A549 (cell line): ENCODE measurements around the gene NKAIN2. TPM values are rescaled to one million over a fixed set of nuclear protein-coding genes. Genes with fewer than 3 reads are reported as not detected.

ENCODE experiments used
- ATAC-seq, 2 experiments: fragments of 200-7000 bp in 1 of 2; fragments of >200 bp in 1 of 2; cut with Nextera tagmentation in 1 of 2; cut with Tn5 transposase in 1 of 2; 3 replicates each; pipeline versions ENCODE4 v1.8.0 to v1.9.1; 2018 to 2020; ENCODE audit warnings: mild to moderate bottlenecking in 1 of 2, moderate library complexity in 1 of 2
- CTCF ChIA-PET: fragments of 300-600 bp; sonication (Branson Sonifier 250); formaldehyde crosslinking; extraction: SDS; loops from one replicate; lab custom pipeline; 2021; ENCODE audit warnings: antibody characterized with exemption, inconsistent platforms; lab: Yijun Ruan, JAX
- POLR2A ChIA-PET: fragments of 350-600 bp; formaldehyde crosslinking; extraction: SDS; loops from one replicate; lab custom pipeline; 2021; ENCODE audit warnings: antibody characterized with exemption, inconsistent platforms; lab: Yijun Ruan, JAX
- DNase-seq, 2 experiments: peaks; one replicate each; pipeline versions ENCODE4 v3.0.0 to v3.0.0-alpha.2; 2011 to 2016; ENCODE audit warnings: low read depth in 1 of 2, low spot score in 1 of 2
- FAIRE-seq: peaks from 2 replicates; lab custom pipeline; 2011; peaks lifted over from hg19 to GRCh38; lab: Jason Lieb, UNC
- H3K27ac ChIP-seq, 2 experiments: fragments of >200 bp; sonication (Bioruptor Twin); formaldehyde crosslinking; 3 replicates each; pipeline ENCODE4 v1.5.1; 2016 to 2017
- H3K4me1 ChIP-seq: fragments of >200 bp; sonication (Bioruptor Twin); formaldehyde crosslinking; 3 replicates; pipeline ENCODE4 v1.6.1; 2016
- H3K4me2 ChIP-seq: fragments of >200 bp; sonication (Bioruptor Twin); formaldehyde crosslinking; 3 replicates; pipeline ENCODE4 v1.6.1; 2016
- H3K4me3 ChIP-seq: fragments of >200 bp; sonication (Bioruptor Twin); formaldehyde crosslinking; 3 replicates; pipeline ENCODE4 v1.5.1; 2016
- H3K9me3 ChIP-seq: fragments of >200 bp; sonication (Bioruptor Twin); formaldehyde crosslinking; 3 replicates; pipeline ENCODE4 v1.6.1; 2016
- CHD2 ChIP-seq: fragments of 150-350 bp; IDR thresholded peaks from 2 replicates; pipeline ENCODE4 v1.6.1; 2014; ENCODE audit warnings: low read length; ENCODE audit not compliant: partially characterized antibody
- EHF ChIP-seq: fragments of 250-450 bp; sonication (Bioruptor Pico); IDR thresholded peaks from 2 replicates; pipeline ENCODE4 v1.5.0; 2020; ENCODE audit warnings: mild to moderate bottlenecking
- EHMT2 ChIP-seq: fragments of 200-600 bp; sonication (generic); IDR thresholded peaks from 2 replicates; pipeline ENCODE4 v1.6.1; 2016; ENCODE audit warnings: antibody characterized with exemption, low read depth, mild to moderate bottlenecking, moderate library complexity
- FOSB ChIP-seq: fragments of 250-450 bp; sonication (Bioruptor Pico); IDR thresholded peaks from 2 replicates; pipeline ENCODE4 v1.5.0; 2020; ENCODE audit warnings: mild to moderate bottlenecking, moderate library complexity
- FOSL2 ChIP-seq, 2 experiments: fragments of 450-650 bp in 1 of 2; fragments of >200 bp in 1 of 2; sonication (Bioruptor Twin) in 1 of 2; formaldehyde crosslinking; IDR thresholded peaks; 2 replicates each; pipeline versions ENCODE4 v1.5.0 to v1.6.1; 2016 to 2020; ENCODE audit warnings: mild to moderate bottlenecking in 1 of 2, moderate library complexity in 1 of 2
- FOXS1 ChIP-seq: fragments of 250-450 bp; sonication (Bioruptor Pico); IDR thresholded peaks from 2 replicates; pipeline ENCODE4 v1.5.0; 2020; ENCODE audit warnings: mild to moderate bottlenecking, moderate library complexity
- GATA3 ChIP-seq: IDR thresholded peaks from 2 replicates; pipeline ENCODE4 v1.6.1; 2012; ENCODE audit warnings: borderline replicate concordance
- HEYL ChIP-seq: fragments of 250-450 bp; sonication (Bioruptor Pico); IDR thresholded peaks from 2 replicates; pipeline ENCODE4 v1.8.0; 2021; ENCODE audit warnings: mild to moderate bottlenecking, moderate library complexity
- HOXA7 ChIP-seq: fragments of 250-450 bp; sonication (Bioruptor Pico); IDR thresholded peaks from 2 replicates; pipeline ENCODE4 v1.5.0; 2020; ENCODE audit warnings: mild to moderate bottlenecking, moderate library complexity
- HOXB13 ChIP-seq: fragments of 250-450 bp; sonication (Bioruptor Pico); IDR thresholded peaks from 2 replicates; pipeline ENCODE4 v1.5.0; 2020; ENCODE audit warnings: low read depth, mild to moderate bottlenecking, moderate library complexity
- HOXB5 ChIP-seq: fragments of 250-450 bp; sonication (Bioruptor Pico); IDR thresholded peaks from 2 replicates; pipeline ENCODE4 v1.5.0; 2020; ENCODE audit warnings: mild to moderate bottlenecking, moderate library complexity
- MAFK ChIP-seq: fragments of 450-650 bp; IDR thresholded peaks from 2 replicates; pipeline ENCODE4 v1.6.1; 2014; ENCODE audit not compliant: partially characterized antibody
- PHF8 ChIP-seq: fragments of 200-600 bp; sonication (generic); IDR thresholded peaks from 2 replicates; pipeline ENCODE4 v1.6.1; 2016; ENCODE audit warnings: low read depth, mild to moderate bottlenecking, antibody characterized with exemption, moderate library complexity, borderline replicate concordance
- POLR2A ChIP-seq: IDR thresholded peaks from 2 replicates; pipeline ENCODE4 v1.6.1; 2012; ENCODE audit warnings: mild to moderate bottlenecking, low read length
- POLR2AphosphoS2 ChIP-seq: conservative IDR thresholded peaks from 2 replicates; pipeline ENCODE4 v1.6.1; 2012; ENCODE audit warnings: low read length, improper control_type of control experiment, inconsistent platforms
- RARB ChIP-seq: fragments of 250-450 bp; sonication (Bioruptor Pico); IDR thresholded peaks from 2 replicates; pipeline ENCODE4 v1.8.0; 2021; ENCODE audit warnings: mild to moderate bottlenecking, moderate library complexity
- RNF2 ChIP-seq: fragments of 200-600 bp; sonication (generic); IDR thresholded peaks from 2 replicates; pipeline ENCODE4 v1.6.1; 2016; ENCODE audit warnings: low read depth, mild to moderate bottlenecking, antibody characterized with exemption, moderate library complexity, borderline replicate concordance
- SMC3 ChIP-seq: fragments of >200 bp; sonication (Bioruptor Twin); formaldehyde crosslinking; IDR thresholded peaks from 3 replicates; pipeline ENCODE4 v1.6.1; 2018; ENCODE audit warnings: inconsistent platforms
- TP53 ChIP-seq: fragments of 250-450 bp; sonication (Bioruptor Pico); IDR thresholded peaks from 2 replicates; pipeline ENCODE4 v1.5.0; 2021; ENCODE audit warnings: mild to moderate bottlenecking, moderate library complexity
- ZSCAN20 ChIP-seq: fragments of 250-450 bp; sonication (Bioruptor Pico); IDR thresholded peaks from 2 replicates; pipeline ENCODE4 v1.8.0; 2022; ENCODE audit warnings: mild to moderate bottlenecking, moderate library complexity
- WGBS: methylation state at CpG from one replicate; pipeline ENCODE4 v1.1.6; 2017; ENCODE audit errors: missing lambda C conversion rate; 5-methylcytosine and 5-hydroxymethylcytosine counted together
- polyA plus RNA-seq, 4 experiments: library from polyadenylated mRNA; depleted of rRNA in 3 of 4; stranded (reverse); fragments of >200 nt; fragmentation: RNase III in 1 of 4; extraction: RNeasy Plus Mini Kit Qiagen cat#74134 plus additional on column Dnase treatment in 1 of 4; gene quantifications; 2 replicates in 3 of 4; 3 replicates in 1 of 4; pipeline ENCODE4 v1.2.3, GENCODE V29; 2011 to 2017
- TF ChIP-seq, protein P1 (sequence below): IDR thresholded peaks from 2 replicates; pipeline ENCODE4 v1.6.1; 2012; ENCODE audit warnings: low read depth, borderline replicate concordance
- TF ChIP-seq, protein P2 (sequence below): IDR thresholded peaks from 2 replicates; pipeline ENCODE4 v1.6.1; 2012
- TF ChIP-seq, protein P3 (sequence below): fragments of >200 bp; sonication (Bioruptor Twin); formaldehyde crosslinking; IDR thresholded peaks from 2 replicates; pipeline ENCODE4 v1.6.1; 2016
- TF ChIP-seq, protein P4 (sequence below): fragments of 250-450 bp; sonication (Bioruptor Pico); IDR thresholded peaks from 2 replicates; pipeline ENCODE4 v1.5.0; 2021; ENCODE audit warnings: mild to moderate bottlenecking, moderate library complexity, borderline replicate concordance
- TF ChIP-seq, protein P5 (sequence below): fragments of 250-450 bp; sonication (Bioruptor Pico); IDR thresholded peaks from 2 replicates; pipeline ENCODE4 v1.5.0; 2020; ENCODE audit warnings: low read depth, mild to moderate bottlenecking, moderate library complexity
- TF ChIP-seq, protein P6 (sequence below): fragments of >200 bp; sonication (Bioruptor Twin); formaldehyde crosslinking; IDR thresholded peaks from 3 replicates; pipeline ENCODE4 v1.5.1; 2016
- TF ChIP-seq, protein P7 (sequence below): fragments of >200 bp; sonication (Bioruptor Twin); formaldehyde crosslinking; IDR thresholded peaks from 3 replicates; pipeline ENCODE4 v1.6.1; 2016

NKAIN2 gene
- polyA plus RNA-seq, 2 of the 4 experiments (the other 2 are of a cell fraction): not detected

DNA sequence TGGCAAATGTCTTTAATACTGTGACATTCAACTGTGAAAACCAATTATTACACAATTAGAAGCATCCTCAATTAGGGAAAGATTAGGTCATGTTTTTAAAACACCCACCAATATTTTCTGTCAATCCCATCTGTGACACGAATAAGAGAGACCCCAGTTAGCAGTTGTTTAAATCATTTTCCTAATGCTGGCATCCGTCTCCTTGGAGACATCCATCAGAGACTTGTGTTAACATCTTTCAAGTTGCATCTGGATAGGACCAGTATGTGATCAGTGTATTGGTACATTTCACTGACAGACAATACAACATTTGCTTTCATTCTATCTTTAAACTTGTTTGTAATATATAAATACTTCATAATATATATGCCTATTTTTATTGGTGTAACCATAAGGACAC is 737.9 kb downstream of the NKAIN2 start (continued):
- TF ChIP-seq, protein P1, sequence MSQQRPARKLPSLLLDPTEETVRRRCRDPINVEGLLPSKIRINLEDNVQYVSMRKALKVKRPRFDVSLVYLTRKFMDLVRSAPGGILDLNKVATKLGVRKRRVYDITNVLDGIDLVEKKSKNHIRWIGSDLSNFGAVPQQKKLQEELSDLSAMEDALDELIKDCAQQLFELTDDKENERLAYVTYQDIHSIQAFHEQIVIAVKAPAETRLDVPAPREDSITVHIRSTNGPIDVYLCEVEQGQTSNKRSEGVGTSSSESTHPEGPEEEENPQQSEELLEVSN: no peak
- TF ChIP-seq HOXB5 (no peak), ZSCAN20 (no peak)

DNA sequence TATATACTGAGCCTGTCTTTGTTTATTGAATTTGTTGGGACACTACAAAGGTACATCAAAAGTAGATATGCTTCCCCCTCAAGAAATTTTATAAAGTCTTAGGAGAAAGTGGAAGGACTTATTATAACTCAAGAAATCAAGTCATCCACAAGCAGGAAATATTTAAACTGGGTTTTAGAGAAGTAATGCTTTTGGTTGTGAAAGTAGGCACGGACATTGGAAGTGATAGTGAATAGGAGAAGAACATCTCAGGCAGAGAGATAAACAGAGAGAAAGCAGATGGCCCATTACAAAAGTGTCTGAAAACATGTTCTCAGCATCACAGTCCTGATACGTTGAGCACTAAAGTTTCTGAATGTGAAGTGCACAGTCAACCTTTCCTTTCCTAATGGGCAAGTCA is 742.9 kb downstream of the NKAIN2 start:
- CTCF ChIA-PET: no interaction called here
- 2% methylated on average over 2 of the region's 2 CpGs for WGBS
- DNase-seq: no peak

DNA sequence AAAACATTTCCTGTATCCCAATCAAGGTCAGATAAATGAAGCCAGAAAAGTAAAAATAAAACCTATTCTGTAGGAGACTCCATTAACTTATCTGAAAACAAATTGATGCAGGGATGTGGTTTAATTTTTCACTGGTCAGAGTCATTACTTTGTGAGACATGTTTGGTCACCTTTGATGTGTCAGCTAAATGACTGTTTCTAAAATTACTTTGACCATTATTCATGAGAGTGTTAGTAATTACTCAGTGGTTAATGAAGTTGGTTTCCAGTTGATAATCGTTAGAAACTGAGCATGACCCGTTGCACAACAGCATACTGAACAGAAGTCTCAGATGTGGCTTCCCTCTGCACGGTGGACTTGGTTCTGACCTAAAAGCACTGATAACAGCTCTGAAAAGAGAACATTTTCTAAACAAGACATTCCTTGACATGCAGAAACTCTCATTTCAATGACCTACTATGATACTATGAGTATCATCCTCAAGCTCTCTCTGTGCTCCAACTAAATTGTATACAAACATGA is 748.1 kb downstream of the NKAIN2 start:
- no peak overlapping the region for H3K4me3 ChIP-seq
- no peak overlapping the region for H3K4me2 ChIP-seq
- ATAC-seq (no peak), FAIRE-seq (no peak), DNase-seq (no peak)
- POLR2A ChIA-PET: no interaction called here
- CTCF ChIA-PET: no interaction called here
- H3K4me1 ChIP-seq: no peaks in the 10 kb centered on the region
- TF ChIP-seq, protein P2, sequence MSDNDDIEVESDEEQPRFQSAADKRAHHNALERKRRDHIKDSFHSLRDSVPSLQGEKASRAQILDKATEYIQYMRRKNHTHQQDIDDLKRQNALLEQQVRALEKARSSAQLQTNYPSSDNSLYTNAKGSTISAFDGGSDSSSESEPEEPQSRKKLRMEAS: no peak
- TF ChIP-seq FOXS1 (CRISPR knock-in tag) (no peak), EHF (CRISPR knock-in tag) (no peak), TP53 (no peak), FOSB (CRISPR knock-in tag) (no peak), HOXA7 (CRISPR knock-in tag) (no peak), PHF8 (no peak), SMC3 (no peak), GATA3 (no peak), EHMT2 (no peak), HEYL (CRISPR knock-in tag) (no peak), RNF2 (no peak), MAFK (no peak), HOXB13 (CRISPR knock-in tag) (no peak), CHD2 (no peak), POLR2A (no peak), RARB (CRISPR knock-in tag) (no peak)
- TF ChIP-seq, protein P3, sequence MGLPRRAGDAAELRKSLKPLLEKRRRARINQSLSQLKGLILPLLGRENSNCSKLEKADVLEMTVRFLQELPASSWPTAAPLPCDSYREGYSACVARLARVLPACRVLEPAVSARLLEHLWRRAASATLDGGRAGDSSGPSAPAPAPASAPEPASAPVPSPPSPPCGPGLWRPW: no peak
- TF ChIP-seq, protein P4, sequence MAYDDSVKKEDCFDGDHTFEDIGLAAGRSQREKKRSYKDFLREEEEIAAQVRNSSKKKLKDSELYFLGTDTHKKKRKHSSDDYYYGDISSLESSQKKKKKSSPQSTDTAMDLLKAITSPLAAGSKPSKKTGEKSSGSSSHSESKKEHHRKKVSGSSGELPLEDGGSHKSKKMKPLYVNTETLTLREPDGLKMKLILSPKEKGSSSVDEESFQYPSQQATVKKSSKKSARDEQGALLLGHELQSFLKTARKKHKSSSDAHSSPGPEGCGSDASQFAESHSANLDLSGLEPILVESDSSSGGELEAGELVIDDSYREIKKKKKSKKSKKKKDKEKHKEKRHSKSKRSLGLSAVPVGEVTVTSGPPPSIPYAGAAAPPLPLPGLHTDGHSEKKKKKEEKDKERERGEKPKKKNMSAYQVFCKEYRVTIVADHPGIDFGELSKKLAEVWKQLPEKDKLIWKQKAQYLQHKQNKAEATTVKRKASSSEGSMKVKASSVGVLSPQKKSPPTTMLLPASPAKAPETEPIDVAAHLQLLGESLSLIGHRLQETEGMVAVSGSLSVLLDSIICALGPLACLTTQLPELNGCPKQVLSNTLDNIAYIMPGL (CRISPR knock-in tag): no peak
- no peaks in the 10 kb centered on the region for H3K9me3 ChIP-seq
- WGBS: 0% methylated on average over 3 of the region's 3 CpGs
- no peak overlapping the region for H3K27ac ChIP-seq

More for the DNA sequence above, 742.9 kb downstream of the NKAIN2 start:
- ATAC-seq: no peak
- H3K27ac ChIP-seq: no peak overlapping the region
- H3K4me1 ChIP-seq: no peaks in the 10 kb centered on the region
- FAIRE-seq: no peak
- H3K4me2 ChIP-seq: no peak overlapping the region
- POLR2A ChIA-PET: no interaction called here
- TF ChIP-seq, protein P5, sequence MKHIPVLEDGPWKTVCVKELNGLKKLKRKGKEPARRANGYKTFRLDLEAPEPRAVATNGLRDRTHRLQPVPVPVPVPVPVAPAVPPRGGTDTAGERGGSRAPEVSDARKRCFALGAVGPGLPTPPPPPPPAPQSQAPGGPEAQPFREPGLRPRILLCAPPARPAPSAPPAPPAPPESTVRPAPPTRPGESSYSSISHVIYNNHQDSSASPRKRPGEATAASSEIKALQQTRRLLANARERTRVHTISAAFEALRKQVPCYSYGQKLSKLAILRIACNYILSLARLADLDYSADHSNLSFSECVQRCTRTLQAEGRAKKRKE (CRISPR knock-in tag): no peak
- TF ChIP-seq FOSL2 (IDR thresholded peaks at IDR 0.05) (no peak), FOSL2 (CRISPR knock-in tag; IDR thresholded peaks at IDR 0.05) (no peak), POLR2AphosphoS2 (no peak), RARB (CRISPR knock-in tag) (no peak)
- TF ChIP-seq, protein P6, sequence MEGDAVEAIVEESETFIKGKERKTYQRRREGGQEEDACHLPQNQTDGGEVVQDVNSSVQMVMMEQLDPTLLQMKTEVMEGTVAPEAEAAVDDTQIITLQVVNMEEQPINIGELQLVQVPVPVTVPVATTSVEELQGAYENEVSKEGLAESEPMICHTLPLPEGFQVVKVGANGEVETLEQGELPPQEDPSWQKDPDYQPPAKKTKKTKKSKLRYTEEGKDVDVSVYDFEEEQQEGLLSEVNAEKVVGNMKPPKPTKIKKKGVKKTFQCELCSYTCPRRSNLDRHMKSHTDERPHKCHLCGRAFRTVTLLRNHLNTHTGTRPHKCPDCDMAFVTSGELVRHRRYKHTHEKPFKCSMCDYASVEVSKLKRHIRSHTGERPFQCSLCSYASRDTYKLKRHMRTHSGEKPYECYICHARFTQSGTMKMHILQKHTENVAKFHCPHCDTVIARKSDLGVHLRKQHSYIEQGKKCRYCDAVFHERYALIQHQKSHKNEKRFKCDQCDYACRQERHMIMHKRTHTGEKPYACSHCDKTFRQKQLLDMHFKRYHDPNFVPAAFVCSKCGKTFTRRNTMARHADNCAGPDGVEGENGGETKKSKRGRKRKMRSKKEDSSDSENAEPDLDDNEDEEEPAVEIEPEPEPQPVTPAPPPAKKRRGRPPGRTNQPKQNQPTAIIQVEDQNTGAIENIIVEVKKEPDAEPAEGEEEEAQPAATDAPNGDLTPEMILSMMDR: no peak
- TF ChIP-seq, protein P7, sequence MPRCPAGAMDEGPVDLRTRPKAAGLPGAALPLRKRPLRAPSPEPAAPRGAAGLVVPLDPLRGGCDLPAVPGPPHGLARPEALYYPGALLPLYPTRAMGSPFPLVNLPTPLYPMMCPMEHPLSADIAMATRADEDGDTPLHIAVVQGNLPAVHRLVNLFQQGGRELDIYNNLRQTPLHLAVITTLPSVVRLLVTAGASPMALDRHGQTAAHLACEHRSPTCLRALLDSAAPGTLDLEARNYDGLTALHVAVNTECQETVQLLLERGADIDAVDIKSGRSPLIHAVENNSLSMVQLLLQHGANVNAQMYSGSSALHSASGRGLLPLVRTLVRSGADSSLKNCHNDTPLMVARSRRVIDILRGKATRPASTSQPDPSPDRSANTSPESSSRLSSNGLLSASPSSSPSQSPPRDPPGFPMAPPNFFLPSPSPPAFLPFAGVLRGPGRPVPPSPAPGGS: no peak
- no peaks in the 10 kb centered on the region for H3K9me3 ChIP-seq
- no peak overlapping the region for H3K4me3 ChIP-seq
